Neural cell (in vitro differentiated cells): ENCODE results near the gene CPEB4. TPM values are rescaled to one million over a fixed set of nuclear protein-coding genes. Genes with fewer than 3 reads are reported as not detected.

Source experiments
- H2AFZ ChIP-seq: fragments of 200-600, 300-800 bp; sonication (generic), shearing (Covaris generic); 2 replicates; pipeline ENCODE4 v1.6.0; 2014; ENCODE audit warnings: low read depth, mild to moderate bottlenecking, antibody characterized with exemption, low read length, moderate library complexity
- H3F3A ChIP-seq: fragments of 200-600 bp; shearing (Covaris generic); 2 replicates; pipeline ENCODE4 v1.6.1; 2016; ENCODE audit warnings: mild to moderate bottlenecking, moderate library complexity, mixed read lengths, antibody characterized with exemption, low read length; ENCODE audit not compliant: insufficient read depth, poor library complexity, severe bottlenecking
- H3K27ac ChIP-seq: fragments of 200-600, 300-800 bp; sonication (generic), shearing (Covaris generic); 2 replicates; pipeline ENCODE4 v1.5.1; 2014; ENCODE audit warnings: mild to moderate bottlenecking, low read length, moderate library complexity
- H3K27me3 ChIP-seq: fragments of 300-800, 200-600 bp; sonication (generic), shearing (Covaris generic); 2 replicates; pipeline ENCODE4 v1.6.0; 2014; ENCODE audit warnings: mild to moderate bottlenecking, low read depth, low read length, moderate library complexity; ENCODE audit not compliant: insufficient read depth
- H3K36me3 ChIP-seq: fragments of 300-800, 200-600 bp; sonication (generic), shearing (Covaris generic); 2 replicates; pipeline ENCODE4 v1.5.1; 2014; ENCODE audit warnings: mild to moderate bottlenecking, antibody characterized with exemption, low read length, moderate library complexity; ENCODE audit not compliant: insufficient read depth
- H3K4me2 ChIP-seq: fragments of 300-800, 200-600 bp; sonication (generic), shearing (Covaris generic); 2 replicates; pipeline ENCODE4 v1.6.0; 2014; ENCODE audit warnings: mild to moderate bottlenecking, low read length
- H3K4me3 ChIP-seq: fragments of 300-800, 200-600 bp; sonication (generic), shearing (Covaris generic); 2 replicates; pipeline ENCODE4 v1.5.1; 2014; ENCODE audit warnings: mild to moderate bottlenecking, low read length, moderate library complexity
- H3K79me2 ChIP-seq: fragments of 200-600 bp; shearing (Covaris generic); replicated peaks from 2 replicates; pipeline ENCODE4 v1.6.0; 2014; ENCODE audit warnings: mild to moderate bottlenecking, low read length, moderate library complexity; ENCODE audit not compliant: insufficient read depth
- H3K9ac ChIP-seq: fragments of 300-800, 200-600 bp; sonication (generic), shearing (Covaris generic); 2 replicates; pipeline ENCODE4 v1.6.1; 2016; ENCODE audit warnings: mild to moderate bottlenecking, low read length, mixed read lengths
- H3K9me2 ChIP-seq: fragments of 200-600 bp; shearing (Covaris generic); 2 replicates; pipeline ENCODE4 v1.6.1; 2016; ENCODE audit warnings: mild to moderate bottlenecking, low read length, mixed read lengths; ENCODE audit not compliant: insufficient read depth
- H3K9me3 ChIP-seq: fragments of 200-600, 300-800 bp; sonication (generic), shearing (Covaris generic); 2 replicates; pipeline ENCODE4 v1.6.1; 2016; ENCODE audit warnings: mild to moderate bottlenecking, mixed run types, low read length, moderate library complexity, mixed read lengths
- H4K20me1 ChIP-seq: fragments of 200-600 bp; shearing (Covaris generic); 2 replicates; pipeline ENCODE4 v1.6.1; 2016; ENCODE audit warnings: mild to moderate bottlenecking, mixed run types; ENCODE audit not compliant: insufficient read depth
- CTCF ChIP-seq: fragments of 450-650 bp; IDR thresholded peaks from 2 replicates; pipeline ENCODE4 v1.5.1; 2014; ENCODE audit warnings: antibody characterized with exemption, mild to moderate bottlenecking, moderate library complexity; ENCODE audit not compliant: poor library complexity, severe bottlenecking
- EP300 ChIP-seq: fragments of 450-650 bp; conservative IDR thresholded peaks from 2 replicates; pipeline ENCODE4 v1.6.1; 2014; ENCODE audit warnings: antibody characterized with exemption, mild to moderate bottlenecking, moderate library complexity; ENCODE audit not compliant: poor library complexity, severe bottlenecking
- EZH2 ChIP-seq: fragments of 200-600, 300-800 bp; shearing (Covaris generic), sonication (generic); IDR thresholded peaks from 2 replicates; pipeline ENCODE4 v1.6.1; 2014; ENCODE audit warnings: antibody characterized with exemption, low read length, borderline replicate concordance, mild to moderate bottlenecking; ENCODE audit not compliant: insufficient read depth, poor library complexity, severe bottlenecking
- MXI1 ChIP-seq: fragments of 450-650 bp; conservative IDR thresholded peaks from 2 replicates; pipeline ENCODE4 v1.6.1; 2014; ENCODE audit warnings: antibody characterized with exemption, mild to moderate bottlenecking; ENCODE audit not compliant: poor library complexity, severe bottlenecking
- POLR2AphosphoS5 ChIP-seq: IDR thresholded peaks from 2 replicates; pipeline ENCODE4 v1.6.1; 2012
- RAD21 ChIP-seq: fragments of 450-650 bp; conservative IDR thresholded peaks from 2 replicates; pipeline ENCODE4 v1.6.1; 2014; ENCODE audit warnings: antibody characterized with exemption, mild to moderate bottlenecking, moderate library complexity
- REST ChIP-seq: IDR thresholded peaks from 2 replicates; pipeline ENCODE4 v1.6.1; 2012; ENCODE audit warnings: borderline replicate concordance
- SMC3 ChIP-seq: fragments of 450-650 bp; conservative IDR thresholded peaks from 2 replicates; pipeline ENCODE4 v1.6.1; 2014; ENCODE audit warnings: antibody characterized with exemption, mild to moderate bottlenecking, moderate library complexity; ENCODE audit not compliant: poor library complexity
- TAF1 ChIP-seq: IDR thresholded peaks from 2 replicates; pipeline ENCODE4 v1.6.1; 2012; ENCODE audit warnings: low read depth
- polyA plus RNA-seq: library from polyadenylated mRNA; depleted of rRNA; stranded (reverse); fragments of >200 nt; gene quantifications from 2 replicates; pipeline ENCODE4 v1.2.3, GENCODE V29; 2014

The CPEB4 gene
- polyA plus RNA-seq, 1 donor from 2014 or later: 42.2 TPM

- H3K4me2 ChIP-seq: no peak overlapping the region
- no peaks in the 10 kb centered on the region for H4K20me1 ChIP-seq
- no peaks in the 10 kb centered on the region for H3K9me3 ChIP-seq
- TF ChIP-seq RAD21: no peak
- TF ChIP-seq MXI1: no peak
- TF ChIP-seq CTCF: no peak
- TF ChIP-seq POLR2AphosphoS5: no peak
- no peak for TF ChIP-seq SMC3
- no peak for TF ChIP-seq EP300
- no peak for TF ChIP-seq REST
- no peak for TF ChIP-seq EZH2
- no peak for TF ChIP-seq TAF1
- H3K79me2 ChIP-seq: no peaks in the 10 kb centered on the region
- H3K4me3 ChIP-seq: no peak overlapping the region
- no peaks in the 10 kb centered on the region for H3K9me2 ChIP-seq
- no peaks in the 10 kb centered on the region for H3F3A ChIP-seq
- H3K27me3 ChIP-seq: no peaks in the 10 kb centered on the region
- H3K9ac ChIP-seq: no peak overlapping the region
- H3K27ac ChIP-seq: no peak overlapping the region
- no peak overlapping the region for H2AFZ ChIP-seq
- no peaks in the 10 kb centered on the region for H3K36me3 ChIP-seq
Observed at GRCh38 chr5:173859408-173860159, 28.6 kb upstream of the CPEB4 start.

GRCh38 chr5:173862047-173862477, 26.1 kb upstream of the CPEB4 start:
- Histone ChIP-seq H4K20me1 (no peaks in the 10 kb centered on the region), H3K4me2 (no peak overlapping the region), H3K27ac (no peak overlapping the region), H2AFZ (no peak overlapping the region), H3K9me3 (no peaks in the 10 kb centered on the region), H3K36me3 (no peaks in the 10 kb centered on the region), H3K9ac (no peak overlapping the region), H3K27me3 (no peaks in the 10 kb centered on the region), H3F3A (no peaks in the 10 kb centered on the region), H3K79me2 (no peaks in the 10 kb centered on the region), H3K9me2 (no peaks in the 10 kb centered on the region), H3K4me3 (no peak overlapping the region)
- TF ChIP-seq POLR2AphosphoS5 (no peak), REST (no peak), MXI1 (no peak), EP300 (no peak), SMC3 (no peak)
